GM23338 (cell line): Measurements from ENCODE around the gene ALKBH4. TPM values are rescaled to one million over a fixed set of nuclear protein-coding genes. Genes with fewer than 3 reads are reported as not detected.
A peak's percentile ranks its signal among the peaks of the same experiment; 100 is the strongest.

Experiments used
- ATAC-seq: fragments of 200-7000 bp; cut with Tn5 transposase; 3 replicates; pipeline ENCODE4 v1.9.1; 2020
- DNase-seq: peaks from one replicate; pipeline ENCODE4 v3.0.0-alpha.2; 2015; ENCODE audit warnings: low spot score
- H2AFZ ChIP-seq: fragments of 200-600 bp; sonication (generic); 2 replicates; pipeline ENCODE4 v1.8.0; 2016; ENCODE audit warnings: antibody characterized with exemption, mild to moderate bottlenecking, moderate library complexity
- H3F3A ChIP-seq: fragments of 200-600 bp; sonication (generic); replicated peaks from 2 replicates; pipeline ENCODE4 v1.8.0; 2017; ENCODE audit warnings: antibody characterized with exemption, mixed run types, low read depth
- H3K27ac ChIP-seq: fragments of 200-600 bp; sonication (generic); 2 replicates; pipeline ENCODE4 v1.6.1; 2016; ENCODE audit warnings: low read depth
- H3K27me3 ChIP-seq: fragments of 200-600 bp; sonication (generic); 2 replicates; pipeline ENCODE4 v1.8.0; 2016; ENCODE audit warnings: mild to moderate bottlenecking, mixed run types, moderate library complexity; ENCODE audit not compliant: insufficient read depth
- H3K36me3 ChIP-seq: fragments of 200-600 bp; sonication (generic); 2 replicates; pipeline ENCODE4 v1.8.0; 2016; ENCODE audit warnings: mild to moderate bottlenecking; ENCODE audit not compliant: insufficient read depth
- H3K4me1 ChIP-seq: fragments of 200-600 bp; sonication (generic); 2 replicates; pipeline ENCODE4 v1.8.0; 2016; ENCODE audit warnings: mild to moderate bottlenecking, moderate library complexity; ENCODE audit not compliant: insufficient read depth
- H3K4me2 ChIP-seq: fragments of 200-600 bp; sonication (generic); 2 replicates; pipeline ENCODE4 v1.7.1; 2017; ENCODE audit warnings: mixed run types
- H3K4me3 ChIP-seq: fragments of 200-600 bp; sonication (generic); 2 replicates; pipeline ENCODE4 v1.6.1; 2016; ENCODE audit warnings: mixed run types
- H3K79me2 ChIP-seq: fragments of 200-600 bp; sonication (generic); replicated peaks from 2 replicates; pipeline ENCODE4 v1.8.0; 2017; ENCODE audit warnings: mild to moderate bottlenecking; ENCODE audit not compliant: insufficient read depth
- H3K9me2 ChIP-seq: fragments of 200-600 bp; sonication (generic); 2 replicates; pipeline ENCODE4 v1.8.0; 2017; ENCODE audit not compliant: insufficient read depth
- H4K20me1 ChIP-seq: fragments of 200-600 bp; sonication (generic); replicated peaks from 2 replicates; pipeline ENCODE4 v1.8.0; 2017; ENCODE audit warnings: mild to moderate bottlenecking; ENCODE audit not compliant: insufficient read depth
- H3K27ac Mint-ChIP-seq: 2 replicates; pipeline ENCODE4 v1.8.0; 2020; ENCODE audit warnings: inconsistent platforms, mild to moderate bottlenecking, moderate library complexity, mixed read lengths
- H3K27me3 Mint-ChIP-seq: 3 replicates; pipeline ENCODE4 v1.8.0; 2022; ENCODE audit warnings: low read depth, mild to moderate bottlenecking, moderate library complexity, mixed read lengths, inconsistent platforms; ENCODE audit not compliant: insufficient read depth, poor library complexity
- H3K36me3 Mint-ChIP-seq: 3 replicates; pipeline ENCODE4 v1.8.0; 2021; ENCODE audit warnings: low read depth, mild to moderate bottlenecking, inconsistent platforms, moderate library complexity, mixed read lengths
- H3K4me1 Mint-ChIP-seq: 3 replicates; pipeline ENCODE4 v1.8.0; 2020; ENCODE audit warnings: mild to moderate bottlenecking, inconsistent platforms, mixed read lengths
- H3K4me3 Mint-ChIP-seq: 3 replicates; pipeline ENCODE4 v1.8.0; 2021; ENCODE audit warnings: moderate library complexity, mild to moderate bottlenecking, inconsistent platforms, mixed read lengths
- H3K9me3 Mint-ChIP-seq: 3 replicates; pipeline ENCODE4 v1.8.0; 2020; ENCODE audit warnings: moderate library complexity, mild to moderate bottlenecking, inconsistent platforms, mixed read lengths
- CREB1 ChIP-seq: fragments of 250-450 bp; sonication (Bioruptor Pico); IDR thresholded peaks from 2 replicates; pipeline ENCODE4 v1.5.0; 2020; ENCODE audit warnings: low read depth, mild to moderate bottlenecking, moderate library complexity
- EZH2 ChIP-seq: fragments of 200-600 bp; sonication (generic); IDR thresholded peaks from one replicate; pipeline ENCODE4 v1.8.0; 2017; ENCODE audit warnings: antibody characterized with exemption, mild to moderate bottlenecking, low read depth; ENCODE audit not compliant: unreplicated experiment
- EZH2phosphoT487 ChIP-seq: fragments of 200-600 bp; sonication (generic); IDR thresholded peaks from one replicate; pipeline ENCODE4 v1.8.1; 2018; ENCODE audit warnings: antibody characterized with exemption; ENCODE audit not compliant: unreplicated experiment
- ZNF114 ChIP-seq: fragments of 250-450 bp; sonication (Bioruptor Pico); IDR thresholded peaks from 2 replicates; pipeline ENCODE4 v1.5.0; 2020; ENCODE audit warnings: mild to moderate bottlenecking, moderate library complexity
- ZNF331 ChIP-seq: fragments of 250-450 bp; sonication (Bioruptor Pico); IDR thresholded peaks from 2 replicates; pipeline ENCODE4 v1.5.0; 2020; ENCODE audit warnings: low read depth, mild to moderate bottlenecking, moderate library complexity
- polyA plus RNA-seq: library from polyadenylated mRNA; unstranded; fragments of >200 nt; fragmentation: Nextera tagmentation; extraction: Ambion mirVana; gene quantifications from 2 replicates; pipeline ENCODE4 v1.2.1, GENCODE V29; 2016
- total RNA-seq: library from RNA; depleted of rRNA; stranded (reverse); fragments of >200 nt; shearing (Covaris generic); gene quantifications from 2 replicates; pipeline ENCODE4 v1.2.3, GENCODE V29; 2014
- TF ChIP-seq, protein P1 (sequence below): IDR thresholded peaks from 2 replicates; pipeline ENCODE4 v1.6.1; 2016; ENCODE audit warnings: antibody characterized with exemption
- TF ChIP-seq, protein P2 (sequence below): IDR thresholded peaks from one replicate; pipeline ENCODE4 v1.6.1; 2018; ENCODE audit warnings: antibody characterized with exemption; ENCODE audit not compliant: unreplicated experiment
- TF ChIP-seq, protein P3 (sequence below), 2 experiments: fragments of 200-600 bp in 1 of 2; sonication (generic) in 1 of 2; conservative IDR thresholded peaks; 2 replicates each; pipeline versions ENCODE4 v1.5.1 to v1.6.1; 2016 to 2017; ENCODE audit warnings: antibody characterized with exemption in 2 of 2, low read depth in 2 of 2, mild to moderate bottlenecking in 2 of 2, moderate library complexity in 1 of 2

Gene ALKBH4
- total and polyA plus RNA-seq, 2 experiments from 2014 or later = 17.7 to 45.0 TPM

DNA sequence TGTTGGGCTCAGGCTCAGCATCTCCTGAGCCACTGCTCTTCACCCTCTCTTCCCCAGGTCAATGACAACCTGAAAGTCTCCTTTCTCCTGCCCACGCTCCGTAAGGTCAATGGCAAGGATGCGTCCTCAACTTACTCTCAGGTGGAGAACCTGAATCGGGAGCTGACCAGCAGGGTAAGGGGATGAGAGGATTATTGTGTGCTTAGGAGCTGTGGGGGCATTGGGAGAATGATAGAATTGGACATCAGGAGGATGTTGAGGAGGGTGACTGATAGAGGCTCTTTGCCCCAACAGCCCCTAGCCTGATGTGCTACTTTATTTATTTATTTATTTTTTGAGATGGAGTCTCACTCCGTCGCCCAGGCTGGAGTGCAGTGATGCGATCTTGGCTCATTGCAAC is 1.4 kb upstream of the ALKBH4 start:
- Mint-ChIP-seq H3K36me3 (peaks cover 16% of the 10 kb centered on the region), H3K27ac (no peak overlapping the region), H3K4me3 (peak overlapping the region; percentile 98), H3K9me3 (peaks cover 3% of the 10 kb centered on the region; the same call in 1 of the 3 replicates), H3K4me1 (peaks cover 18% of the 10 kb centered on the region), H3K27me3 (peaks cover 19% of the 10 kb centered on the region)
- Histone ChIP-seq H3K4me3 (peak overlapping the region; percentile 99), H3K27me3 (no peaks in the 10 kb centered on the region), H3K79me2 (peaks cover 21% of the 10 kb centered on the region), H3K27ac (no peak overlapping the region), H4K20me1 (peaks cover 4% of the 10 kb centered on the region; the same call in 1 of the 2 replicates), H2AFZ (no peak overlapping the region), H3K36me3 (no peaks in the 10 kb centered on the region), H3K9me2 (no peaks in the 10 kb centered on the region), H3K4me1 (0 out of 2 replicates have a peak, but pooled peaks cover 11% of the 10 kb centered on the region), H3F3A (peaks cover 6% of the 10 kb centered on the region; the same call in 1 of the 2 replicates), H3K4me2 (peak overlapping the region; percentile 98)
- no peak for DNase-seq
- no peak for ATAC-seq
- TF ChIP-seq, protein P1, sequence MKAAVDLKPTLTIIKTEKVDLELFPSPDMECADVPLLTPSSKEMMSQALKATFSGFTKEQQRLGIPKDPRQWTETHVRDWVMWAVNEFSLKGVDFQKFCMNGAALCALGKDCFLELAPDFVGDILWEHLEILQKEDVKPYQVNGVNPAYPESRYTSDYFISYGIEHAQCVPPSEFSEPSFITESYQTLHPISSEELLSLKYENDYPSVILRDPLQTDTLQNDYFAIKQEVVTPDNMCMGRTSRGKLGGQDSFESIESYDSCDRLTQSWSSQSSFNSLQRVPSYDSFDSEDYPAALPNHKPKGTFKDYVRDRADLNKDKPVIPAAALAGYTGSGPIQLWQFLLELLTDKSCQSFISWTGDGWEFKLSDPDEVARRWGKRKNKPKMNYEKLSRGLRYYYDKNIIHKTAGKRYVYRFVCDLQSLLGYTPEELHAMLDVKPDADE = no peak
- TF ChIP-seq EZH2 (no peak), ZNF114 (no peak)
- TF ChIP-seq, protein P2, sequence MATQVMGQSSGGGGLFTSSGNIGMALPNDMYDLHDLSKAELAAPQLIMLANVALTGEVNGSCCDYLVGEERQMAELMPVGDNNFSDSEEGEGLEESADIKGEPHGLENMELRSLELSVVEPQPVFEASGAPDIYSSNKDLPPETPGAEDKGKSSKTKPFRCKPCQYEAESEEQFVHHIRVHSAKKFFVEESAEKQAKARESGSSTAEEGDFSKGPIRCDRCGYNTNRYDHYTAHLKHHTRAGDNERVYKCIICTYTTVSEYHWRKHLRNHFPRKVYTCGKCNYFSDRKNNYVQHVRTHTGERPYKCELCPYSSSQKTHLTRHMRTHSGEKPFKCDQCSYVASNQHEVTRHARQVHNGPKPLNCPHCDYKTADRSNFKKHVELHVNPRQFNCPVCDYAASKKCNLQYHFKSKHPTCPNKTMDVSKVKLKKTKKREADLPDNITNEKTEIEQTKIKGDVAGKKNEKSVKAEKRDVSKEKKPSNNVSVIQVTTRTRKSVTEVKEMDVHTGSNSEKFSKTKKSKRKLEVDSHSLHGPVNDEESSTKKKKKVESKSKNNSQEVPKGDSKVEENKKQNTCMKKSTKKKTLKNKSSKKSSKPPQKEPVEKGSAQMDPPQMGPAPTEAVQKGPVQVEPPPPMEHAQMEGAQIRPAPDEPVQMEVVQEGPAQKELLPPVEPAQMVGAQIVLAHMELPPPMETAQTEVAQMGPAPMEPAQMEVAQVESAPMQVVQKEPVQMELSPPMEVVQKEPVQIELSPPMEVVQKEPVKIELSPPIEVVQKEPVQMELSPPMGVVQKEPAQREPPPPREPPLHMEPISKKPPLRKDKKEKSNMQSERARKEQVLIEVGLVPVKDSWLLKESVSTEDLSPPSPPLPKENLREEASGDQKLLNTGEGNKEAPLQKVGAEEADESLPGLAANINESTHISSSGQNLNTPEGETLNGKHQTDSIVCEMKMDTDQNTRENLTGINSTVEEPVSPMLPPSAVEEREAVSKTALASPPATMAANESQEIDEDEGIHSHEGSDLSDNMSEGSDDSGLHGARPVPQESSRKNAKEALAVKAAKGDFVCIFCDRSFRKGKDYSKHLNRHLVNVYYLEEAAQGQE = no peak

DNA sequence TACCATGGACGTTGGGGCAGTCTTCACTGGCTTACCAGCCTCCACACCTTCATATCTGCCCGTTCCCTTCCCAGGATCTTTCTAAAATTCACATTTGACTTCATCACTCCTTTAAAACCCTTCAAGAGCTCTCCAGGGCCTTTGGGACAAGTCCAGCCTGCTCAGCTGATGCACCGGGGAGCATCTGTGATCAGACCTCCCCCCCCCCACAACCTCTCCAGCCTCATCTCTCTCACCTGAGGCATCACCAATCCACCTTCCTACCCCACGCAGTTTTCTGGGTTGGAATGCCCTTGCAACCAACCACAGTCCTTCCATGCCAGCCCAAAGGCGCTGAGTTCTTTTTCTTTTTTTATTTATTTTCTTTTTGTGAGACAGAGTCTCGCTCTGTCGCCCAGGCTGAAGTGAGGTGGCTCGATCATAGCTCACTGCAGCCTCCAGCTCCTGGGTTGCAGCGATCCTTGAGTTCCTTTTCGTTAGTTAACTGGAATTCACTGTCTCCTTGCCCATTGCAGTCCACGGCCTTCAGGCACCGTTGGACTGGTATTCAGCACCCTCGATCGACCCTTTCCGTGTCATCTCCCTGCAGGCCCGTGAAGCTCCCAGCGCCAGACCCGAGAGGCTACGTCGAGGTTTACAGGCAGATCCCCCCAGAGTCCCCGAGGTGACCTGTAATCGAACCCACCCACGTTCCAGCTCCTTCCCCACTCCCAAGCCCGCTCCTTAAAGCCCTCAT is 654 bp downstream of the ALKBH4 start:
- peak overlapping the region; percentile 98 for H3K4me3 Mint-ChIP-seq
- TF ChIP-seq, protein P3, sequence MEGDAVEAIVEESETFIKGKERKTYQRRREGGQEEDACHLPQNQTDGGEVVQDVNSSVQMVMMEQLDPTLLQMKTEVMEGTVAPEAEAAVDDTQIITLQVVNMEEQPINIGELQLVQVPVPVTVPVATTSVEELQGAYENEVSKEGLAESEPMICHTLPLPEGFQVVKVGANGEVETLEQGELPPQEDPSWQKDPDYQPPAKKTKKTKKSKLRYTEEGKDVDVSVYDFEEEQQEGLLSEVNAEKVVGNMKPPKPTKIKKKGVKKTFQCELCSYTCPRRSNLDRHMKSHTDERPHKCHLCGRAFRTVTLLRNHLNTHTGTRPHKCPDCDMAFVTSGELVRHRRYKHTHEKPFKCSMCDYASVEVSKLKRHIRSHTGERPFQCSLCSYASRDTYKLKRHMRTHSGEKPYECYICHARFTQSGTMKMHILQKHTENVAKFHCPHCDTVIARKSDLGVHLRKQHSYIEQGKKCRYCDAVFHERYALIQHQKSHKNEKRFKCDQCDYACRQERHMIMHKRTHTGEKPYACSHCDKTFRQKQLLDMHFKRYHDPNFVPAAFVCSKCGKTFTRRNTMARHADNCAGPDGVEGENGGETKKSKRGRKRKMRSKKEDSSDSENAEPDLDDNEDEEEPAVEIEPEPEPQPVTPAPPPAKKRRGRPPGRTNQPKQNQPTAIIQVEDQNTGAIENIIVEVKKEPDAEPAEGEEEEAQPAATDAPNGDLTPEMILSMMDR (conservative IDR thresholded peaks at IDR 0.05; ENCODE audit: low read depth in 2 of 2) = no peak
- TF ChIP-seq EZH2phosphoT487 = no peak
- TF ChIP-seq CREB1 (CRISPR knock-in tag) = no peak
- no peak for TF ChIP-seq EZH2
- TF ChIP-seq ZNF331 = no peak
- TF ChIP-seq ZNF114 = no peak
- peaks cover 3% of the 10 kb centered on the region; the same call in 1 of the 3 replicates for H3K9me3 Mint-ChIP-seq
- peaks cover 16% of the 10 kb centered on the region for H3K27me3 Mint-ChIP-seq
- no peaks in the 10 kb centered on the region for H3K36me3 ChIP-seq
- no peaks in the 10 kb centered on the region for H3K9me2 ChIP-seq
- peak overlapping the region; percentile 88 for H3K27ac Mint-ChIP-seq
- H3K36me3 Mint-ChIP-seq = peaks cover 16% of the 10 kb centered on the region
- peaks cover 18% of the 10 kb centered on the region for H3K4me1 Mint-ChIP-seq
- H3K27me3 ChIP-seq = no peaks in the 10 kb centered on the region
- H3K27ac ChIP-seq = no peak overlapping the region
- ATAC-seq (peak; percentile 6), DNase-seq (no peak)
- peak overlapping the region; percentile 99 for H3K4me3 ChIP-seq
- peaks cover 6% of the 10 kb centered on the region; the same call in 1 of the 2 replicates for H3F3A ChIP-seq
- H3K79me2 ChIP-seq = peaks cover 21% of the 10 kb centered on the region
- peak overlapping the region; percentile 100 for H2AFZ ChIP-seq
- peak overlapping the region; percentile 98 for H3K4me2 ChIP-seq
- H4K20me1 ChIP-seq = no peaks in the 10 kb centered on the region
- 0 out of 2 replicates have a peak, but pooled peaks cover 11% of the 10 kb centered on the region for H3K4me1 ChIP-seq
